Psoas muscle (tissue), 8 donors: ENCODE data around the gene MRPS5. TPM values are rescaled to one million over a fixed set of nuclear protein-coding genes. Genes with fewer than 3 reads are reported as not detected.
A peak's percentile ranks its signal among the peaks of the same experiment; 100 is the strongest.

Source experiments
- ATAC-seq, 4 donors: fragments of 200-7000 bp; cut with Tn5 transposase; one replicate each; pipeline ENCODE4 v1.9.1; 2020; ENCODE audit warnings: moderate library complexity in 3 of 4, mild to moderate bottlenecking in 2 of 4
- DNase-seq, 2 donors: peaks; one replicate each; pipeline ENCODE4 v3.0.0-alpha.2; 2020
- H3K27ac ChIP-seq: fragments of 200-600 bp; one replicate; pipeline ENCODE4 v1.8.0; 2022
- H3K27me3 ChIP-seq, 3 donors: fragments of 200-600 bp in 1 of 3; one replicate each; pipeline versions ENCODE4 v1.6.1 to v1.8.0; 2013 to 2022; ENCODE audit warnings: low read length in 2 of 3, mild to moderate bottlenecking in 2 of 3, moderate library complexity in 1 of 3; ENCODE audit not compliant: insufficient read depth in 3 of 3
- H3K36me3 ChIP-seq, 2 donors: fragments of 200-600 bp in 1 of 2; one replicate each; pipeline versions ENCODE4 v1.6.1 to v1.8.0; 2013 to 2022; ENCODE audit warnings: low read depth in 1 of 2, mild to moderate bottlenecking in 1 of 2, moderate library complexity in 1 of 2; ENCODE audit not compliant: insufficient read depth in 1 of 2
- H3K4me1 ChIP-seq: fragments of 200-600 bp; one replicate; pipeline ENCODE4 v1.8.0; 2022
- H3K4me3 ChIP-seq: fragments of 200-600 bp; one replicate; pipeline ENCODE4 v1.8.0; 2022; ENCODE audit warnings: mild to moderate bottlenecking
- H3K9me3 ChIP-seq: fragments of 200-600 bp; one replicate; pipeline ENCODE4 v1.8.0; 2022
- CTCF ChIP-seq: fragments of 200-600 bp; IDR thresholded peaks from one replicate; pipeline ENCODE4 v1.8.0; 2022; ENCODE audit warnings: antibody characterized with exemption
- WGBS, 3 donors: extraction: QIAGEN DNeasy Blood & Tissue Kit; methylation state at CpG; one replicate each; pipeline versions ENCODE4 v1.1.6 to v1.1.7; 2013; 5-methylcytosine and 5-hydroxymethylcytosine counted together
- intact Hi-C, 2 donors: fragments of 100-400 bp; cut with DNase I; formaldehyde crosslinking; loops; one replicate each; pipeline versions ENCODE4 v1.11.0 to v1.14.2; 2022
- polyA plus RNA-seq, 3 donors: library from polyadenylated mRNA; stranded (reverse); fragments of 200-250 nt; gene quantifications; one replicate each; pipeline ENCODE4 v1.2.3, GENCODE V29; 2013
- total RNA-seq, 4 donors: library from RNA; stranded (reverse); fragmentation: NEBNext Ultra II Directional in 2 of 4; extraction: Animal tissue kit (Norgen Biotek cat#: 25700) in 2 of 4; gene quantifications; one replicate each; pipeline versions ENCODE4 v1.2.1 to v1.2.4, GENCODE V29; 2021 to 2023
- donor health status: healthy with polysubstance abuse.
- donor health status: DM: no; HTN: no; CAD: no; lungs with moderate emphysema.
- donor health status: Bipolar disorder and iron deficiency.
- donor health status: healthy.
- donor health status: DM: yes; HTN: yes; CAD: no.
- donor health status: DM: no; HTN: no; CAD: no.
- donor health status: DM: no; HTN: no; CAD: no.
- donor health status: DM: yes; HTN: yes; CAD: no.

Gene MRPS5
- total and polyA plus RNA-seq, 7 donors, result 45.6 to 180 (median 79.0) TPM

- Histone ChIP-seq H3K9me3 (no peaks in the 10 kb centered on the region), H3K4me3 (no peak overlapping the region), H3K27me3 (no peaks in the 10 kb centered on the region), H3K27ac (no peak overlapping the region), H3K36me3 (peaks cover 8 to 87% of the 10 kb centered on the region in 2 donors), H3K4me1 (peaks cover 6% of the 10 kb centered on the region)
- DNase-seq (no peak), ATAC-seq (no peak)
- no peak for TF ChIP-seq CTCF
- intact Hi-C loops, result no loop called here
- 94 to 97% (median 94%) methylated on average over 7 of the region's 7 CpGs for WGBS, 3 donors
Observed at GRCh38 chr2:95113464-95113863, 8.1 kb downstream of the MRPS5 start.

DNA sequence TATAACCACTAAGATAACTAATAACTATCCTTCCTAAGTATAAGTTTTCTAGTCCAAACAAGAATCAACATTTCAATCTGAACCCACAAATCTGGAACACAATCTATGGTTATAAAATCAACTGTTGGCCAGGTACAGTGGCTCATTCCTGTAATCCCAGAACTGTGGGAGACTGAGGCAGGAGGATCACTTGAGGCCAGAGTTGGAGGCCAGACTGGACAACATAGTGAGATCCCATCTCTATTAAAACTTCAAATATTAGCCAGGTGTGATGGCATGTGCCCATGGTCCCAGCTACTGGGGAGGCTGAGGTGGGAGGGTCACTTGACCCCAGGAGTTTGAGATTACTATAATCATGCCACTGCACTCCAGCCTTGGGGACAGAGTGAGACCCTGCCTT, 11.2 kb downstream of the MRPS5 start:
- Histone ChIP-seq H3K4me1 (no peaks in the 10 kb centered on the region), H3K9me3 (no peaks in the 10 kb centered on the region), H3K36me3 (peaks cover 15 to 97% of the 10 kb centered on the region in 2 donors), H3K27me3 (no peaks in the 10 kb centered on the region), H3K27ac (no peak overlapping the region), H3K4me3 (no peak overlapping the region)
- DNase-seq, result no peak
- ATAC-seq, result no peak
- no peak for TF ChIP-seq CTCF
- intact Hi-C loops, result no loop called here

- WGBS, 3 donors, result 72 to 85% (median 83%) methylated on average over 6 of the region's 6 CpGs
- ATAC-seq (no peak), DNase-seq (no peak)
- Histone ChIP-seq H3K36me3 (peaks cover 17 to 100% of the 10 kb centered on the region in 2 donors), H3K9me3 (no peaks in the 10 kb centered on the region), H3K4me3 (no peak overlapping the region), H3K4me1 (no peaks in the 10 kb centered on the region), H3K27me3 (no peaks in the 10 kb centered on the region), H3K27ac (no peak overlapping the region)
- no peak for TF ChIP-seq CTCF
- intact Hi-C loops, result no loop called here
Observed at GRCh38 chr2:95109260-95109659, 12.3 kb downstream of the MRPS5 start.

GRCh38 chr2:95106081-95106480, 15.5 kb downstream of the MRPS5 start:
- Histone ChIP-seq H3K4me1 (no peaks in the 10 kb centered on the region), H3K9me3 (no peaks in the 10 kb centered on the region), H3K27me3 (no peaks in the 10 kb centered on the region), H3K27ac (no peak overlapping the region), H3K4me3 (no peak overlapping the region), H3K36me3 (peaks cover 23 to 100% of the 10 kb centered on the region in 2 donors)
- TF ChIP-seq CTCF, result no peak
- 69 to 73% (median 72%) methylated on average over 2 of the region's 2 CpGs for WGBS, 3 donors
- DNase-seq, result no peak
- ATAC-seq, result peak in 3 of 4 donors; percentile 82 to 84 (median 84)
- intact Hi-C loops, result no loop called here

GRCh38 chr2:95104606-95105005, 17.0 kb downstream of the MRPS5 start:
- ATAC-seq (no peak), DNase-seq (no peak)
- intact Hi-C loops, result no loop called here
- no peaks in the 10 kb centered on the region for H3K27me3 ChIP-seq
- no peak overlapping the region for H3K4me3 ChIP-seq
- no peaks in the 10 kb centered on the region for H3K9me3 ChIP-seq
- TF ChIP-seq CTCF, result no peak
- peaks cover 28 to 100% of the 10 kb centered on the region in 2 donors for H3K36me3 ChIP-seq
- H3K4me1 ChIP-seq, result no peaks in the 10 kb centered on the region
- no peak overlapping the region for H3K27ac ChIP-seq
- 93 to 95% (median 93%) methylated on average over 8 of the region's 8 CpGs for WGBS, 3 donors
